SK-N-SH treated with all-trans-retinoic acid at 6 μM for 48 hours (cell line): Measurements from ENCODE around the gene POLE4.
A peak's percentile ranks its signal among the peaks of the same experiment; 100 is the strongest.

Source experiments
- ATAC-seq: fragments of 200-7000 bp; cut with Tn5 transposase; 3 replicates; pipeline ENCODE4 v1.9.1; 2020; ENCODE audit warnings: mild to moderate bottlenecking, moderate library complexity
- ARNTL ChIP-seq: fragments of 450-650 bp; formaldehyde crosslinking; IDR thresholded peaks from 2 replicates; pipeline ENCODE4 v1.5.0; 2020; ENCODE audit warnings: low read depth, mild to moderate bottlenecking, moderate library complexity, borderline replicate concordance
- BACH2 ChIP-seq: fragments of 250-450 bp; sonication (Bioruptor Pico); IDR thresholded peaks from 2 replicates; pipeline ENCODE4 v1.9.0; 2021; ENCODE audit warnings: mild to moderate bottlenecking, borderline replicate concordance
- CSDC2 ChIP-seq: fragments of 250-450 bp; sonication (Bioruptor Pico); IDR thresholded peaks from 2 replicates; pipeline ENCODE4 v1.5.0; 2020; ENCODE audit warnings: mild to moderate bottlenecking, moderate library complexity
- ESRRG ChIP-seq: fragments of 250-450 bp; sonication (Bioruptor Pico); IDR thresholded peaks from 2 replicates; pipeline ENCODE4 v1.6.1; 2021; ENCODE audit warnings: mild to moderate bottlenecking
- GLIS3 ChIP-seq: fragments of 250-450 bp; sonication (Bioruptor Pico); IDR thresholded peaks from 2 replicates; pipeline ENCODE4 v1.5.0; 2020; ENCODE audit warnings: mild to moderate bottlenecking, moderate library complexity
- ISL1 ChIP-seq: fragments of 250-450 bp; sonication (Bioruptor Pico); IDR thresholded peaks from 2 replicates; pipeline ENCODE4 v2.1.2; 2022; ENCODE audit warnings: mild to moderate bottlenecking, moderate library complexity
- OSR1 ChIP-seq: fragments of 250-450 bp; sonication (Bioruptor Pico); IDR thresholded peaks from 2 replicates; pipeline ENCODE4 v1.8.0; 2022; ENCODE audit warnings: moderate library complexity, mild to moderate bottlenecking, inconsistent platforms
- PPARA ChIP-seq: fragments of 250-450 bp; sonication (Bioruptor Pico); IDR thresholded peaks from 2 replicates; pipeline ENCODE4 v1.5.0; 2020; ENCODE audit warnings: mild to moderate bottlenecking, borderline replicate concordance
- SNAI2 ChIP-seq: fragments of 250-450 bp; sonication (Bioruptor Pico); IDR thresholded peaks from 2 replicates; pipeline ENCODE4 v1.5.0; 2020; ENCODE audit warnings: mild to moderate bottlenecking, moderate library complexity
- TCF4 ChIP-seq: fragments of 250-450 bp; sonication (Bioruptor Pico); IDR thresholded peaks from 2 replicates; pipeline ENCODE4 v1.8.0; 2021; ENCODE audit warnings: mild to moderate bottlenecking, moderate library complexity, borderline replicate concordance
- TOX ChIP-seq: fragments of 250-450 bp; sonication (Bioruptor Pico); IDR thresholded peaks from 2 replicates; pipeline ENCODE4 v1.8.0; 2021; ENCODE audit warnings: mild to moderate bottlenecking, moderate library complexity, borderline replicate concordance
- ZC3H10 ChIP-seq: fragments of 250-450 bp; sonication (Bioruptor Pico); IDR thresholded peaks from 2 replicates; pipeline ENCODE4 v1.5.1; 2021; ENCODE audit warnings: mild to moderate bottlenecking, moderate library complexity
- ZFP3 ChIP-seq: fragments of 250-450 bp; sonication (Bioruptor Pico); IDR thresholded peaks from 2 replicates; pipeline ENCODE4 v1.5.0; 2020; ENCODE audit warnings: mild to moderate bottlenecking, moderate library complexity
- ZFP30 ChIP-seq: fragments of 450-650 bp; formaldehyde crosslinking; IDR thresholded peaks from 2 replicates; pipeline ENCODE4 v1.5.0; 2022; ENCODE audit warnings: mild to moderate bottlenecking, moderate library complexity
- ZNF565 ChIP-seq: fragments of 450-650 bp; formaldehyde crosslinking; conservative IDR thresholded peaks from 2 replicates; pipeline ENCODE4 v1.5.0; 2020; ENCODE audit warnings: low read depth, mild to moderate bottlenecking, moderate library complexity
- ZNF70 ChIP-seq: fragments of 450-650 bp; formaldehyde crosslinking; IDR thresholded peaks from 2 replicates; pipeline ENCODE4 v1.5.0; 2020; ENCODE audit warnings: mild to moderate bottlenecking, moderate library complexity
- ZNF8 ChIP-seq: fragments of 450-650 bp; formaldehyde crosslinking; IDR thresholded peaks from 2 replicates; pipeline ENCODE4 v1.5.0; 2020; ENCODE audit warnings: mild to moderate bottlenecking, moderate library complexity
- TF ChIP-seq, protein P1 (sequence below): fragments of 250-450 bp; sonication (Bioruptor Pico); IDR thresholded peaks from 2 replicates; pipeline ENCODE4 v1.8.0; 2021; ENCODE audit warnings: low read depth, mild to moderate bottlenecking, moderate library complexity, borderline replicate concordance
- TF ChIP-seq, protein P2 (sequence below): fragments of 250-450 bp; sonication (Bioruptor Pico); IDR thresholded peaks from 2 replicates; pipeline ENCODE4 v1.5.0; 2020; ENCODE audit warnings: mild to moderate bottlenecking, moderate library complexity
- TF ChIP-seq, protein P3 (sequence below): fragments of 250-450 bp; sonication (Bioruptor Pico); IDR thresholded peaks from 2 replicates; pipeline ENCODE4 v1.5.1; 2021; ENCODE audit warnings: mild to moderate bottlenecking, moderate library complexity
- TF ChIP-seq, protein P4 (sequence below): fragments of 250-450 bp; sonication (Bioruptor Pico); IDR thresholded peaks from 2 replicates; pipeline ENCODE4 v1.8.0; 2020; ENCODE audit warnings: mild to moderate bottlenecking, moderate library complexity, borderline replicate concordance
- TF ChIP-seq, protein P5 (sequence below): fragments of 250-450 bp; sonication (Bioruptor Pico); IDR thresholded peaks from 2 replicates; pipeline ENCODE4 v1.5.1; 2020; ENCODE audit warnings: low read depth, mild to moderate bottlenecking, moderate library complexity

POLE4 gene

DNA sequence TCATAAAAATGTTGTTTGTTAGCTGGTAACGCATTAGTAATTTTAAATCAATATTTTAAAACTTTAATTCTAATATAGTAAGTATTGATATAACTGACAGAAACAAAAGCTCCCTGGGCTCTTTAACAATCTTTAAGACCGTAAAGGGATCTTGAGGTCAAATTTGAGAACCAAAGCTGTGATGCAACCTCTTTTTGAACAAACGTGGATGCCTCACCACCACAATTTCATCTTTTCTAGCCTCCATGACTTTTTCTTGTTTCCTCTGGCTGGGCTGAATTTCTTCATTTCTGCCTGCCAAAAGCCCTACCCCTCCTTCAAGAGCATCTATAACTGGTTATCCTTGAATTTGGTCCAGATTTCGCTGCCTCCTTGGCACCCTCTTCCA is 563 bp upstream of the POLE4 start:
- TF ChIP-seq ESRRG (CRISPR knock-in tag), result no peak
- TF ChIP-seq ZFP30 (CRISPR knock-in tag), result peak; percentile 73
- no peak for ATAC-seq

DNA sequence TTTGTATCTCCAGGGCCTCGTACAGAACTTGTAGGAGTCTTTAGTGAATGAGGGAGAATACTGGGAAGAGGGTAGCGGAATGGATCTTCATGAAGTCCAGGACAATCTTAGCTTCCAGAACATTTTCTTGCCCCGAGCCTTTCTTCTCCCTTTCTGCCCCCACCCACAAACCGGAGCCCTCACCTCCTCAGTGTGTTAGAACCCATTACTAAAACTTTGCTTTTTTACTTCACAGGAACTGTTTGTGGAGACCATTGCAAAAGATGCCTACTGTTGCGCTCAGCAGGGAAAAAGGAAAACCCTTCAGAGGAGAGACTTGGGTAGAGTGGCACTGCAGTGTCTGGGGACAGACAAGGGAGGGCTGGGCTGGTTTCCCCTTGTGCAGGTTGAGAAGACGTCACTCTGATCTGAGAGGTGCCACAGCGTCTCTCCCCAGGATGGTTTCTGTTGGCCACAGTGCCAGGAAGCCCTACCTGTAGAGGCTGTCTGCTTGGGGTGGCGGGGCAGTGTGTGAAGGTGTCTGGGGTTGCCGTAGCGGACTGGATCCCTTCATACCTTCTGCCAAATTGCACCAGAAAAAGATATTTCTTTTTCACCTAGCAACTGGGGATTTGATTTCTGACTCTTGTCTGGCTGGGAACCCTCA is 786 bp downstream of the POLE4 start:
- TF ChIP-seq ZNF8 (CRISPR knock-in tag) (no peak), ZFP3 (CRISPR knock-in tag) (no peak), OSR1 (CRISPR knock-in tag) (no peak), PPARA (CRISPR knock-in tag) (no peak), TOX (CRISPR knock-in tag) (no peak), ESRRG (CRISPR knock-in tag) (no peak), ZC3H10 (CRISPR knock-in tag) (no peak), GLIS3 (CRISPR knock-in tag) (no peak), TCF4 (no peak), SNAI2 (CRISPR knock-in tag) (no peak), ZNF70 (no peak), ARNTL (no peak), ZNF565 (CRISPR knock-in tag) (no peak), CSDC2 (no peak)
- TF ChIP-seq, protein P1, sequence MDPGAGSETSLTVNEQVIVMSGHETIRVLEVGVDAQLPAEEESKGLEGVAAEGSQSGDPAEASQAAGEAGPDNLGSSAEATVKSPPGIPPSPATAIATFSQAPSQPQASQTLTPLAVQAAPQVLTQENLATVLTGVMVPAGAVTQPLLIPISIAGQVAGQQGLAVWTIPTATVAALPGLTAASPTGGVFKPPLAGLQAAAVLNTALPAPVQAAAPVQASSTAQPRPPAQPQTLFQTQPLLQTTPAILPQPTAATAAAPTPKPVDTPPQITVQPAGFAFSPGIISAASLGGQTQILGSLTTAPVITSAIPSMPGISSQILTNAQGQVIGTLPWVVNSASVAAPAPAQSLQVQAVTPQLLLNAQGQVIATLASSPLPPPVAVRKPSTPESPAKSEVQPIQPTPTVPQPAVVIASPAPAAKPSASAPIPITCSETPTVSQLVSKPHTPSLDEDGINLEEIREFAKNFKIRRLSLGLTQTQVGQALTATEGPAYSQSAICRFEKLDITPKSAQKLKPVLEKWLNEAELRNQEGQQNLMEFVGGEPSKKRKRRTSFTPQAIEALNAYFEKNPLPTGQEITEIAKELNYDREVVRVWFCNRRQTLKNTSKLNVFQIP (CRISPR knock-in tag), result no peak
- TF ChIP-seq, protein P2, sequence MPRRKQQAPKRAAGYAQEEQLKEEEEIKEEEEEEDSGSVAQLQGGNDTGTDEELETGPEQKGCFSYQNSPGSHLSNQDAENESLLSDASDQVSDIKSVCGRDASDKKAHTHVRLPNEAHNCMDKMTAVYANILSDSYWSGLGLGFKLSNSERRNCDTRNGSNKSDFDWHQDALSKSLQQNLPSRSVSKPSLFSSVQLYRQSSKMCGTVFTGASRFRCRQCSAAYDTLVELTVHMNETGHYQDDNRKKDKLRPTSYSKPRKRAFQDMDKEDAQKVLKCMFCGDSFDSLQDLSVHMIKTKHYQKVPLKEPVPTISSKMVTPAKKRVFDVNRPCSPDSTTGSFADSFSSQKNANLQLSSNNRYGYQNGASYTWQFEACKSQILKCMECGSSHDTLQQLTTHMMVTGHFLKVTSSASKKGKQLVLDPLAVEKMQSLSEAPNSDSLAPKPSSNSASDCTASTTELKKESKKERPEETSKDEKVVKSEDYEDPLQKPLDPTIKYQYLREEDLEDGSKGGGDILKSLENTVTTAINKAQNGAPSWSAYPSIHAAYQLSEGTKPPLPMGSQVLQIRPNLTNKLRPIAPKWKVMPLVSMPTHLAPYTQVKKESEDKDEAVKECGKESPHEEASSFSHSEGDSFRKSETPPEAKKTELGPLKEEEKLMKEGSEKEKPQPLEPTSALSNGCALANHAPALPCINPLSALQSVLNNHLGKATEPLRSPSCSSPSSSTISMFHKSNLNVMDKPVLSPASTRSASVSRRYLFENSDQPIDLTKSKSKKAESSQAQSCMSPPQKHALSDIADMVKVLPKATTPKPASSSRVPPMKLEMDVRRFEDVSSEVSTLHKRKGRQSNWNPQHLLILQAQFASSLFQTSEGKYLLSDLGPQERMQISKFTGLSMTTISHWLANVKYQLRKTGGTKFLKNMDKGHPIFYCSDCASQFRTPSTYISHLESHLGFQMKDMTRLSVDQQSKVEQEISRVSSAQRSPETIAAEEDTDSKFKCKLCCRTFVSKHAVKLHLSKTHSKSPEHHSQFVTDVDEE (CRISPR knock-in tag), result no peak
- TF ChIP-seq, protein P3, sequence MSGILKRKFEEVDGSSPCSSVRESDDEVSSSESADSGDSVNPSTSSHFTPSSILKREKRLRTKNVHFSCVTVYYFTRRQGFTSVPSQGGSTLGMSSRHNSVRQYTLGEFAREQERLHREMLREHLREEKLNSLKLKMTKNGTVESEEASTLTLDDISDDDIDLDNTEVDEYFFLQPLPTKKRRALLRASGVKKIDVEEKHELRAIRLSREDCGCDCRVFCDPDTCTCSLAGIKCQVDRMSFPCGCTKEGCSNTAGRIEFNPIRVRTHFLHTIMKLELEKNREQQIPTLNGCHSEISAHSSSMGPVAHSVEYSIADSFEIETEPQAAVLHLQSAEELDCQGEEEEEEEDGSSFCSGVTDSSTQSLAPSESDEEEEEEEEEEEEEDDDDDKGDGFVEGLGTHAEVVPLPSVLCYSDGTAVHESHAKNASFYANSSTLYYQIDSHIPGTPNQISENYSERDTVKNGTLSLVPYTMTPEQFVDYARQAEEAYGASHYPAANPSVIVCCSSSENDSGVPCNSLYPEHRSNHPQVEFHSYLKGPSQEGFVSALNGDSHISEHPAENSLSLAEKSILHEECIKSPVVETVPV (CRISPR knock-in tag), result no peak
- TF ChIP-seq, protein P4, sequence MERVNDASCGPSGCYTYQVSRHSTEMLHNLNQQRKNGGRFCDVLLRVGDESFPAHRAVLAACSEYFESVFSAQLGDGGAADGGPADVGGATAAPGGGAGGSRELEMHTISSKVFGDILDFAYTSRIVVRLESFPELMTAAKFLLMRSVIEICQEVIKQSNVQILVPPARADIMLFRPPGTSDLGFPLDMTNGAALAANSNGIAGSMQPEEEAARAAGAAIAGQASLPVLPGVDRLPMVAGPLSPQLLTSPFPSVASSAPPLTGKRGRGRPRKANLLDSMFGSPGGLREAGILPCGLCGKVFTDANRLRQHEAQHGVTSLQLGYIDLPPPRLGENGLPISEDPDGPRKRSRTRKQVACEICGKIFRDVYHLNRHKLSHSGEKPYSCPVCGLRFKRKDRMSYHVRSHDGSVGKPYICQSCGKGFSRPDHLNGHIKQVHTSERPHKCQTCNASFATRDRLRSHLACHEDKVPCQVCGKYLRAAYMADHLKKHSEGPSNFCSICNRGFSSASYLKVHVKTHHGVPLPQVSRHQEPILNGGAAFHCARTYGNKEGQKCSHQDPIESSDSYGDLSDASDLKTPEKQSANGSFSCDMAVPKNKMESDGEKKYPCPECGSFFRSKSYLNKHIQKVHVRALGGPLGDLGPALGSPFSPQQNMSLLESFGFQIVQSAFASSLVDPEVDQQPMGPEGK (CRISPR knock-in tag), result no peak
- TF ChIP-seq, protein P5, sequence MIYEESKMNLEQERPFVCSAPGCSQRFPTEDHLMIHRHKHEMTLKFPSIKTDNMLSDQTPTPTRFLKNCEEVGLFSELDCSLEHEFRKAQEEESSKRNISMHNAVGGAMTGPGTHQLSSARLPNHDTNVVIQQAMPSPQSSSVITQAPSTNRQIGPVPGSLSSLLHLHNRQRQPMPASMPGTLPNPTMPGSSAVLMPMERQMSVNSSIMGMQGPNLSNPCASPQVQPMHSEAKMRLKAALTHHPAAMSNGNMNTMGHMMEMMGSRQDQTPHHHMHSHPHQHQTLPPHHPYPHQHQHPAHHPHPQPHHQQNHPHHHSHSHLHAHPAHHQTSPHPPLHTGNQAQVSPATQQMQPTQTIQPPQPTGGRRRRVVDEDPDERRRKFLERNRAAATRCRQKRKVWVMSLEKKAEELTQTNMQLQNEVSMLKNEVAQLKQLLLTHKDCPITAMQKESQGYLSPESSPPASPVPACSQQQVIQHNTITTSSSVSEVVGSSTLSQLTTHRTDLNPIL (CRISPR knock-in tag), result no peak
- TF ChIP-seq, all 23 proteins: peak for 0
- no peak for ATAC-seq

DNA sequence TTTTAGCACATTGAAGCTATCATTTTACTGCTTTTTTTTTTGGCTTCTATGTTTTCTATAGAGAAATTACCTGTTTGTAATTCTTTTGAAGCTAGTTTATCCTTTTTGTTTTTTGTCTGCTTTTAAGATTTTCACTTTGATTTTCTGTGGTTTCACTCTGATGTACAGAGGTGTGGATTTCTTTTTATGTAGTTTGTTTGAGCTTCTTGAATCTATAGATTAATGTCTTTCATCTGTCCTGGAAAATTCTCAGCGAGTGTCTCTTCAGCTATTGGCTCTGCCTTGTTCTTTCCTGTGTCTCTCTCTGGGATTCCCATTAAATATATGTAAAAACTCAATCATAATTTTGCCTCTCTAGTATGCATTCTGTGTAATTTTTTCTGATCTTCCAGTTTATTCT is 8.4 kb downstream of the POLE4 start:
- ATAC-seq, result no peak
- TF ChIP-seq GLIS3 (CRISPR knock-in tag) (no peak), ZFP30 (CRISPR knock-in tag) (no peak), TOX (CRISPR knock-in tag) (no peak), BACH2 (CRISPR knock-in tag) (no peak), CSDC2 (no peak), ISL1 (no peak), ESRRG (CRISPR knock-in tag) (no peak), OSR1 (CRISPR knock-in tag) (no peak)
- TF ChIP-seq, protein P4 (CRISPR knock-in tag), result no peak
- TF ChIP-seq, protein P3 (CRISPR knock-in tag), result no peak
- TF ChIP-seq, protein P5 (CRISPR knock-in tag), result no peak
